GM18517 (cell line): ENCODE data around the gene PPIL4.
A peak's percentile ranks its signal among the peaks of the same experiment; 100 is the strongest.

Experiments used
- ATAC-seq: cut with Tn5 transposase; IDR thresholded peaks from one replicate; pipeline ENCODE4 v1.9.1; 2021; ENCODE audit warnings: mild to moderate bottlenecking, moderate library complexity; ENCODE audit not compliant: unreplicated experiment

Gene PPIL4

GRCh38 chr6:149484733-149485700 is 60.8 kb downstream of the PPIL4 start, which contains the start of gene ZC3H12D:
Gene ZC3H12D, minus strand, starts transcription at chr6:149485014. Its CDS starts 10,471 bp downstream, at chr6:149474543.
- ATAC-seq, result peak; percentile 41

DNA sequence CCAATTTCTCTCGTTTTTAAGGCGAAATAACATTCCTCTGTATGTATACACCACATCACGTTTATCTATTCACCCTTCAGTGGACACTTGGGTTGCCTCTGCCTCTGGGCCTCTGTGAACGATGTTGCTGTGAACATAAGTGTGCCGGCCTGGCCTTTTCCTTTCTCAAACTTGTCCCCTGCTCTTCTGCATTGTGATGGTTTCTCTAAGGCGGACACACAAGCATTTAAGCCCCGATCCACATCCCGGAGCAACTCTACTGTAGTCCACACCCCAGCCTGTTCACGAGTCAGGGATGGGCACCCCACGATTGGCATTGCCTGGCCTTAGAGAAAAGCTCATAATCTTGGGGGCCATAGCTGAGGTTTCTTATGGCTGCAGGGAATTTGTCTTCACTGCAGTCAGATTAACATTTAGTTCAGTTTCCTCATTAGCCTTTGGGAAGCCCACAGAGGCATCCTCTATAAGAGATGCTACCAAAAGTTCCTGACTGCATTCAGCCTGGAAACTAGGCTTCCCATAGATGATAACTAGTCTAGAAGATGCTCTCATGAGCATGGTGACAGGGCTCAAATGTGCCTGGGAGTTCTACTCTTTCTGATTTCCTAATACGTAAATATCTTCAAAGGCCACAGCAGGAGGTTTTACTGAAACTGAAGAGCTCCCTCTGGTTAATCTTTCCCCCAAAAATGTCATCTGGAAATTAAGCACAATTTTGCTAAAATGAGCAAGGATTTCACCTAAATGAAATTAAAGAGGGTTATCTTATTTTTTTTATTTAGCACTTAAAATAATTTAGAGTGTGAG is 61.8 kb downstream of the PPIL4 start:
- ATAC-seq, result no peak

DNA sequence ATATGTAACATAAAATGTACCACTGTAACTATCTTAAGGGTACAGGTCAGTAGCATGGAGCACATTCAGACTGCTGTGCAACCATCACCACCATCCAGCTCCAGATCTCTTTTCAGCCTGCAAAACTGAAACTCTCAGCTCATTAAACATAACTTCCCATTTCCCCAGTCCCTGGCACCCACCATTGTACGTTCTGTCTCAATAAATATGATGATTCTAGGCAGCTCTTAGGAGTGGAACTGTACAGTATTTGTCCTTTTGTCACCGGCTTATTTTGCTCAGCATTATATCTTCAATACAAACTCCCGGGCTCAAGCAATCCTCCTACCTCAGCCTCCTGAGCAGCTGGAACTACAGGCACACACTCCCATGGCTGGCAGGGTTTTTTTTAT is 62.5 kb downstream of the PPIL4 start:
- no peak for ATAC-seq

- no peak for ATAC-seq
These were observed 63.1 kb downstream of the PPIL4 start for GRCh38 chr6:149482545-149483333.

- no peak for ATAC-seq
These were observed 65.2 kb downstream of the PPIL4 start for GRCh38 chr6:149480502-149481280.

DNA sequence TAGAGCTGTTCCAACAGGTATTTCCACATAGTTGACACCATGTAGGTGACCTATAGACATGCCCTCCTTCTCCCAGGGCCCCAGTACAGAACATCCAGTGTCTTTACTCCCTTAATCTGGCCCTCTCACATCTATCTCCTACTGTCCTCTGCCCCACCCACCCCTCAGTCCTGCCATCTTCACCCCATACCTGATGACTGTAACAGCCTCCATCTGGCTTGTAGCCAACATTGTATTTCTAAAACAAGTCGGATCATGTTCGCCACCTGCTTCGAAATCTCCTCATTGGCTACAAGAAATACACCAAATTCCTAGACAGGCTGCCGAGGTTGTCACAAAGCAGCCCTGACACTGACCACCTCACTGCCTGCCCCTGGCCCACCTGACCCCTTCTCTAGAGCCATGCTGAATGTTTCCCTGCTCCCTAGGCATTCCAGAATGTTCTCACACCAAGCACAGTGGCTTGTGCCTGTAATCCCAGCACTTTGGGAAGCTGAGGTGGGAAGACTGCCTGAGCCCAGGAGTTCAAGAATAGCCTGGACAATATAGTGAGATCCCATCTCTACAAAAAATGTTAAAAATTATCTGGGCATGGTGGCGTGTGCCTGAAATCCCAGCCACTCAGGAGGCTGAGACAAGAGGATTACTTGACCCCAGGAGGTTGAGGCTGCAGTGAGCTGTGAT is 67.1 kb downstream of the PPIL4 start:
- ATAC-seq, result no peak

DNA sequence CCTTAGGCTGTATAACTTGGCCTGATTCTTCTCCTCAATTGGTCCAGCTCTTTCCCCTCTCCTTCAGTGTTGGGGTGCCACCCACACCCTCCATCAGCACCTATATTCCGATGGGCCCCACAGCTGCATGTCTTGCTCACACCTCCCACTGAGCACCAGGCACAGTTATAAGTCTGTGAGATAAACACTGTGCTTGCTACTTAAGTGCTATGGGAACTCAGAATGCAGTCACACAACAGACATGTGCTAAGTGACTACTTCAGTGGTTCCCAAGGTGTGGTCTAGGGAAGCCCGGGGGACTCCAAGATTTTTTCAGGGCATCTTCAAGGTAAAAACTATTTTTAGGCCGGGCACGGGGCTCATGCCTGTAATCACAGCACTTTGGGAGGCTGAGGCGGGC is 68.3 kb downstream of the PPIL4 start:
- ATAC-seq, result no peak

DNA sequence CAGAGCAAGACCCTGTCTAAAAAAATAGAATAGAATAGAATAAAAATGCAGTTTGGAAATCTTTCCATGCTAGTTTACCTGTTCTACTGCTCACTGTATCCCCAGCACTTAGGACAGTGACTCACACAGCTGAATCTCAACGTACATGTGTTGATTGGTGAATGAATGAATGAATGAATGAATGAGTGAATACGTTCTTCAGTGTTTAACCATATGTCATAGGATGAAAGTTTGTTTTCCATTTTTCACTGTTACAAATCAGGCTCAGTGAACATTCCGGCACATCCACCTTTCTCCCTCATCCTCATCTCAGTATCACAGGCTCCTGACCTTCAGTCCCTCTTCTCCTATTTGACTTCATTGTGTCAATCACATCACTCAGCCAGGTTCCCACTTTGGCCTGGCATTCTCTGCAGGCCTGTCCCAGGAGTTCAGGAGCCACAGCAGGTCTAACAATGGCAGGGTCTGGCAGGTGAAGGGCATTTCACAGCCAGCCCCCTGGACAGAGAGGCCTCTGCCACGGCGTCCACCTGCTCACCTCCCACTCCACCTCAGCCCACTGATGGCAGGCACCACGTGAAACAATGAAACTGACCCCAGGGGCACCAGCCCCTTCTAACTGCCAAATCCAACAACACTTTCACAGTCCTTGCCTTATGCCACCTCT is 68.9 kb downstream of the PPIL4 start:
- ATAC-seq, result no peak

GRCh38 chr6:149474108-149474935 is 71.5 kb downstream of the PPIL4 start:
- ATAC-seq, result peak; percentile 30

- ATAC-seq, result no peak
These were observed 72.5 kb downstream of the PPIL4 start for GRCh38 chr6:149473080-149474052.

- ATAC-seq, result no peak
These were observed 73.6 kb downstream of the PPIL4 start for GRCh38 chr6:149472241-149472640.

- ATAC-seq, result no peak
These were observed 74.0 kb downstream of the PPIL4 start for GRCh38 chr6:149471801-149472200.

DNA sequence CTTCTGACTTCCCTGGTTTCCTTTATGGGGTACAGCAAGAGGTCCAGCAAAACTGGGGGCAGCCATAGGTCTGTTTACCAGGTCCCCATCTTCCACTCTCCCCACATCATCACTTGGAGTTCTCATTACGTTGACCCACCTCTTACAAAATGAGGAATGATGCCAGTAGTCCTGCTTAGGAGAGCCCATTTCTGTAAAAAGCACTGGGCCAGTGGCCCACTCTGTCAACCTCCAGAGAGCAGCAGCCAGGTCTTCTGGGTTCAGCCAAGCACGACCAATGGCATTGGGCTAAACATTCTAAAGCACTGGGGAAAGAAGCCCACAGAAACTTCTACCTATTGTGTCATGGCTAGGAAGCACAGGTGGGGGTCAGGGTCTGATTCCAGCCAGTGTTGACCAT is 74.9 kb downstream of the PPIL4 start:
- ATAC-seq, result no peak

DNA sequence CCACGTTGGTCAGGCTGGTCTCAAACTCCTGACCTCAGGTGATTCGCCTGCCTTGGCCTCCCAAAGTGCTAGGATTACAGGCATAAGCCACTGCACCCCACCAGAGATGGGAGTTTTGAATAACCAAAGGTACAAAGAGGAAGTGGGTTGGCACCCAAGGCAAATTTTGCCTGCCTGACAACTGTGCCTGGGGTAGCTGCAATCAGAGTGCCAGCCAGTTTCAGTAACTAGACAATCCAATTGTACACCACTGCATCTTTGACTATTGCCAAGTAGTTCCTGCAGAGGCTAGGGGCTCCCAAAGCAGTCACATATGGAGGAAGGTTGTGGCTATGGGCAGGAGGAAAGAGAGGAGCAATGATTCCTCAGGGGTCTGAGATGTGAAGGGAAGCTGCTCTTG is 77.7 kb downstream of the PPIL4 start:
- ATAC-seq, result peak; percentile 27

DNA sequence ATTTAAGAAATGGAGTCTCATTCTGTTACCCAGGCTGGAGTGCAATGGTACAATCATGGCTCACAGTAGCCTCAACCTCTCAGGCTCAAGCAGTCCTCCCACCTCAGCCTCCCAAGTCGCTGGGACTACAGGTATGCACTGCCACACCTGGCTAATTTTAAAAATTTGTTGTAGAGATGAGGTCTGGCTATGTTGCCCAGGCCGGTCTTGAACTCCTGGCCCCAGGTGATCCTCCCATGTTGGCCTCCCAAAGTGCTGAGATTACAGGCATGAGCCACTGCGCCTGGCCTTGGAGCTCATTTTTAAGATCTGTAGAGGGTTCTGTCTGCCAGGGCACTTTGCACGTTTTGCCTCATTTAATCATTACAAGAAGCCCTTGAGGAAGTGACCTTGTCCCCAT is 78.6 kb downstream of the PPIL4 start:
- ATAC-seq, result no peak

DNA sequence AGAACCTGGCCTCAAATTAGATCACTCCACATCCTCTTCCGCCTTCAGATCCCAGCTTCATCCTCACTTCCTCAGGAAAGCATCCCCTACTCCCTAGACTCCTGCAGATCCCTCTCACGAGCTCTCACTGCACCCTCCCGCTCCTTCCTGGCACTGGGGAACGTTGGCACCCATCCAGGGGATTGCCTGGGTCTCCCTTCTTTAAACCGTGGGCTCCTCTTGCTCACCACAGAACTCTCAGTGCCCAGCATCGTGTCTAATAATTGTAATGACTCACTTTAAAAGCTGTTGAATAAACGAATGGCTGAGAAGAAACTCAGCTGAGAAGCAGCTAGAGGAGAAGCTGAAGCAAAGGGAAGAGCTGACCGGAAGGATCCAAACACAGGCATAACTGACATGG is 81.4 kb downstream of the PPIL4 start:
- no peak for ATAC-seq

DNA sequence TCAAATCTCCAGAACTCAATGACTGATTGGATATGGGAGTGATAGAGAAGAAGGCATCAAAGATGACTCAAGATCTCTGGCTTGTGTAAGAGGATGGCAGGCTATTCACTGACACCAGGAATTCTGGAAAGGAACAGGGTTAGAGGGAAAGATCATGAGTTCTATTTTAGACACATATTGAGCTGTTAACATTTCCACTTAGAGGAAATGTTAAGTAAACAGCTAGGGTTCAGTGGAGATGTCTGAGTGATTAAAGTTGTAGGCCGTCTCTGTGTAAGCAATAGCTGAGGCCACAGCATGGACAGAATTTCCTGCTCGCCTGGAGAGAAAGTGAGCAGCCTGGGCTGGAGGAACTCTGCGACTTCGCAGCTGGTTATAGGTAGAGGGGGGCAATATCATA is 82.1 kb downstream of the PPIL4 start:
- no peak for ATAC-seq
